Ascending aorta (tissue), 2 donors: Measurements from ENCODE around the gene GNAI2. TPM values are rescaled to one million over a fixed set of nuclear protein-coding genes. Genes with fewer than 3 reads are reported as not detected.

Source experiments
- DNase-seq, 2 donors: peaks; one replicate each; pipeline ENCODE4 v3.0.0-alpha.2; 2019; ENCODE audit warnings: low spot score in 2 of 2
- H3K27ac ChIP-seq, 2 donors: fragments of 200-600 bp; sonication (generic); one replicate each; pipeline ENCODE4 v1.5.1; 2016 to 2017; ENCODE audit warnings: mild to moderate bottlenecking in 1 of 2
- H3K27me3 ChIP-seq: fragments of 200-600 bp; sonication (generic); one replicate; pipeline ENCODE4 v1.5.1; 2017
- H3K36me3 ChIP-seq, 2 donors: fragments of 200-600 bp; sonication (generic); one replicate each; pipeline ENCODE4 v1.5.1; 2016
- H3K4me1 ChIP-seq, 2 donors: fragments of 200-600 bp; sonication (generic); one replicate each; pipeline ENCODE4 v1.5.1; 2016 to 2017; ENCODE audit warnings: mild to moderate bottlenecking in 1 of 2
- H3K4me3 ChIP-seq, 2 donors: fragments of 200-600 bp; sonication (generic); one replicate each; pipeline ENCODE4 v1.5.1; 2016 to 2017; ENCODE audit warnings: mild to moderate bottlenecking in 1 of 2
- H3K9me3 ChIP-seq, 2 donors: fragments of 200-600 bp; sonication (generic); one replicate each; pipeline ENCODE4 v1.5.1; 2016
- CTCF ChIP-seq, 3 experiments: fragments of 200-600 bp in 2 of 3; fragments of 450-650 bp in 1 of 3; sonication (generic) in 2 of 3; IDR thresholded peaks; one replicate each; pipeline ENCODE4 v1.5.1; 2016 to 2019; ENCODE audit warnings: antibody characterized with exemption in 3 of 3, mild to moderate bottlenecking in 1 of 3, moderate library complexity in 1 of 3
- intact Hi-C: fragments of 100-400 bp; cut with DNase I; formaldehyde crosslinking; loops from one replicate; pipeline ENCODE4 v1.15.1; 2023
- total RNA-seq: library from RNA; depleted of rRNA; stranded (reverse); fragments of >200 nt; gene quantifications from one replicate; pipeline ENCODE4 v1.1.0, GENCODE V29; 2016

The GNAI2 gene
- total RNA-seq, 1 donor from 2014 or later = 283 TPM

DNA sequence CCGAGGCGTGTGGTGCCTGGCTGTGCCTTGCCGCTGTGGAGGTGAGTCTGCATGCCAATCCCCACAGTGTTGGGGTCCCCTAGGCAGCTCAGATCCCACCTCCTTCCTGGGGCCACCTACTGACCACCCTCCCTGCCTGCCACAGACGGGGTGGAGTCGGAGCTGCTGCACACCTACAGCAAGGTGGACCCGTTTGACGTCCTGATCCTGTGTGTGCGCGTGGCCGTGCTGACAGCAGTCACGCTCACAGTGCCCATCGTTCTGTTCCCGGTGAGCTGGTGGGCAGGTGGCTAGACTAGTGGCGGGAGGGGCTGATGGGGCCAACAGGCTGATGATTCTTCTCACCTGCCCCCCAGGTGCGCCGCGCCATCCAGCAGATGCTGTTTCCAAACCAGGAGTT is 17.6 kb upstream of the GNAI2 start:
- Histone ChIP-seq H3K27me3 (no peaks in the 10 kb centered on the region), H3K4me1 (no peaks in the 10 kb centered on the region), H3K27ac (no peak overlapping the region), H3K9me3 (no peaks in the 10 kb centered on the region), H3K4me3 (no peak overlapping the region), H3K36me3 (no peaks in the 10 kb centered on the region)
- no peak for DNase-seq
- intact Hi-C loops = no loop called here
- TF ChIP-seq CTCF (IDR thresholded peaks at IDR 0.05) = no peak

- no peak for TF ChIP-seq CTCF (IDR thresholded peaks at IDR 0.05)
- no peaks in the 10 kb centered on the region for H3K36me3 ChIP-seq
- no peak overlapping the region for H3K27ac ChIP-seq
- no peak for DNase-seq
- intact Hi-C loops = no loop called here
- H3K4me3 ChIP-seq = no peak overlapping the region
- no peaks in the 10 kb centered on the region for H3K9me3 ChIP-seq
- no peaks in the 10 kb centered on the region for H3K27me3 ChIP-seq
- H3K4me1 ChIP-seq = no peaks in the 10 kb centered on the region
Measured at GRCh38 chr3:50219285-50219684, 16.7 kb upstream of the GNAI2 start.

GRCh38 chr3:50220109-50220508 is 15.9 kb upstream of the GNAI2 start:
- Histone ChIP-seq H3K27me3 (no peaks in the 10 kb centered on the region), H3K4me1 (no peaks in the 10 kb centered on the region), H3K9me3 (no peaks in the 10 kb centered on the region), H3K4me3 (no peak overlapping the region), H3K27ac (no peak overlapping the region), H3K36me3 (no peaks in the 10 kb centered on the region)
- intact Hi-C loops = no loop called here
- no peak for DNase-seq
- TF ChIP-seq CTCF (IDR thresholded peaks at IDR 0.05) = no peak

DNA sequence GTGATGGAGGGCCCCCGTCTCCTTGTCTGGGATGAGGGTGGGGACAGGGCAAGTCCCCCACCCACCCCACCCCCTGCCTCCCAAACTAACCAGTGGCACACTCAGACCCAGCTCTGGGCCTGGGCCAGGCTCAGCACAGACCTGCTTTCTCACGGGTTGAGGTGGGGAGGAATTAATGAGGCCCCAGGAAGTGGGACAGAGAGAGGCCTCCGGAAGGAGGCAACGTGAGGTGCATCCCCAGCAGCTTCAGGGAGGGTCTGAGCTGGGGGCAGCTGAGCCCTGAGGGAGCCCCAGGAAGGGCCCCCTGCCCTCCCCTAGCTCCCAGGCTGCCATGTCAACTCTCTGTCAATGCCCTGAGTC is 15.0 kb upstream of the GNAI2 start:
- no peak overlapping the region for H3K27ac ChIP-seq
- no peaks in the 10 kb centered on the region for H3K4me1 ChIP-seq
- no peaks in the 10 kb centered on the region for H3K9me3 ChIP-seq
- H3K36me3 ChIP-seq = no peaks in the 10 kb centered on the region
- H3K4me3 ChIP-seq = no peak overlapping the region
- H3K27me3 ChIP-seq = no peaks in the 10 kb centered on the region
- intact Hi-C loops = no loop called here
- DNase-seq = no peak
- TF ChIP-seq CTCF (IDR thresholded peaks at IDR 0.05) = no peak

- no peak overlapping the region for H3K27ac ChIP-seq
- intact Hi-C loops = no loop called here
- TF ChIP-seq CTCF (IDR thresholded peaks at IDR 0.05) = no peak
- H3K36me3 ChIP-seq = no peaks in the 10 kb centered on the region
- no peaks in the 10 kb centered on the region for H3K27me3 ChIP-seq
- H3K4me3 ChIP-seq = no peak overlapping the region
- no peak for DNase-seq
- no peaks in the 10 kb centered on the region for H3K9me3 ChIP-seq
- peaks cover 0 to 5% of the 10 kb centered on the region in 2 donors for H3K4me1 ChIP-seq
Measured at GRCh38 chr3:50221411-50222168, 14.4 kb upstream of the GNAI2 start.

DNA sequence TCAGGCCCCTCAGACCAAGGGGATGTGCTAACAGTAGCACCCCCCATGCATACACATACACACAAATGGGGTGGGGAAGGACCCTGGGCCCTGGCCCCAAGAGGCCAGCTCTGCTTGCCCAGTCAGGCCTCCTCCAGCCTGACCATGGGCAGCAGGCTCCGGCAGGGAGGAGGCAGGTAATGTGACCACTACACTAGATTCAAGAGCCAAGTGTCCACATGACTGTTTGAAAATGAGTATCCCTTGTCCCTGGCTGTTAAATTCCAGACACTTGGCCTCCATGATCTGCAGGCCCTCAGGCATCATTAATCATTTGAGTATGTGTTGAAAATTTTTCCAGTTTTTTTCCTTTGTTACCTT is 13.9 kb upstream of the GNAI2 start:
- no peak for TF ChIP-seq CTCF (IDR thresholded peaks at IDR 0.05)
- no peaks in the 10 kb centered on the region for H3K36me3 ChIP-seq
- no peak overlapping the region for H3K27ac ChIP-seq
- H3K27me3 ChIP-seq = no peaks in the 10 kb centered on the region
- intact Hi-C loops = no loop called here
- no peak overlapping the region for H3K4me3 ChIP-seq
- H3K9me3 ChIP-seq = no peaks in the 10 kb centered on the region
- H3K4me1 ChIP-seq = peaks cover 0 to 11% of the 10 kb centered on the region in 2 donors
- DNase-seq = no peak
